Endothelial cell of umbilical vein (primary cell): ENCODE results near the gene NAV2.

ENCODE experiments used
- POLR2A ChIP-seq: IDR thresholded peaks from 2 replicates; pipeline ENCODE4 v1.6.1; 2012; ENCODE audit warnings: low read depth, mild to moderate bottlenecking, control low read depth, low read length
- TF ChIP-seq, protein P1 (sequence below), 2 donors: IDR thresholded peaks; 1 replicate in 1 of 2; 2 replicates in 1 of 2; pipeline ENCODE4 v1.5.1; 2011; ENCODE audit warnings: low read length in 2 of 2, mild to moderate bottlenecking in 2 of 2, moderate library complexity in 2 of 2, control low read depth in 1 of 2, inconsistent platforms in 1 of 2, low read depth in 1 of 2; ENCODE audit not compliant: insufficient read depth in 1 of 2; ENCODE audit errors: extremely low read depth in 1 of 2
- TF ChIP-seq, protein P2 (sequence below): IDR thresholded peaks from 2 replicates; pipeline ENCODE4 v1.6.1; 2011; ENCODE audit not compliant: insufficient read depth, insufficient read length

- TF ChIP-seq, protein P1, sequence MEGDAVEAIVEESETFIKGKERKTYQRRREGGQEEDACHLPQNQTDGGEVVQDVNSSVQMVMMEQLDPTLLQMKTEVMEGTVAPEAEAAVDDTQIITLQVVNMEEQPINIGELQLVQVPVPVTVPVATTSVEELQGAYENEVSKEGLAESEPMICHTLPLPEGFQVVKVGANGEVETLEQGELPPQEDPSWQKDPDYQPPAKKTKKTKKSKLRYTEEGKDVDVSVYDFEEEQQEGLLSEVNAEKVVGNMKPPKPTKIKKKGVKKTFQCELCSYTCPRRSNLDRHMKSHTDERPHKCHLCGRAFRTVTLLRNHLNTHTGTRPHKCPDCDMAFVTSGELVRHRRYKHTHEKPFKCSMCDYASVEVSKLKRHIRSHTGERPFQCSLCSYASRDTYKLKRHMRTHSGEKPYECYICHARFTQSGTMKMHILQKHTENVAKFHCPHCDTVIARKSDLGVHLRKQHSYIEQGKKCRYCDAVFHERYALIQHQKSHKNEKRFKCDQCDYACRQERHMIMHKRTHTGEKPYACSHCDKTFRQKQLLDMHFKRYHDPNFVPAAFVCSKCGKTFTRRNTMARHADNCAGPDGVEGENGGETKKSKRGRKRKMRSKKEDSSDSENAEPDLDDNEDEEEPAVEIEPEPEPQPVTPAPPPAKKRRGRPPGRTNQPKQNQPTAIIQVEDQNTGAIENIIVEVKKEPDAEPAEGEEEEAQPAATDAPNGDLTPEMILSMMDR (IDR thresholded peaks at IDR 0.05; ENCODE audit: extremely low read depth in 1 of 2, insufficient read depth in 1 of 2, low read depth in 1 of 2, low read length in 2 of 2), result no peak
- TF ChIP-seq, protein P2, sequence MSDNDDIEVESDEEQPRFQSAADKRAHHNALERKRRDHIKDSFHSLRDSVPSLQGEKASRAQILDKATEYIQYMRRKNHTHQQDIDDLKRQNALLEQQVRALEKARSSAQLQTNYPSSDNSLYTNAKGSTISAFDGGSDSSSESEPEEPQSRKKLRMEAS, result no peak
- no peak for TF ChIP-seq POLR2A
Observed at GRCh38 chr11:20162824-20163782, 450.5 kb downstream of the NAV2 start.
